VCaP (cell line): Measurements from ENCODE around the gene CCDC17.

Source experiments
- H3K27ac ChIP-seq: fragments of 450-650 bp; 2 replicates; pipeline ENCODE4 v1.5.1; 2017
- CTCF ChIP-seq: fragments of 450-650 bp; conservative IDR thresholded peaks from 2 replicates; pipeline ENCODE4 v1.5.1; 2017; ENCODE audit warnings: mild to moderate bottlenecking, moderate library complexity

The CCDC17 gene

GRCh38 chr1:45573231-45573804 is 50.5 kb downstream of the CCDC17 start:
- no peak for TF ChIP-seq CTCF

GRCh38 chr1:45570631-45571030 is 53.2 kb downstream of the CCDC17 start:
- H3K27ac ChIP-seq, result no peak overlapping the region
- no peak for TF ChIP-seq CTCF

More at GRCh38 chr1:45573231-45573804, 50.5 kb downstream of the CCDC17 start:
- no peak overlapping the region for H3K27ac ChIP-seq
